Right ventricle myocardium superior (tissue), 1 donor: Measurements from ENCODE around the gene UROS. TPM values are rescaled to one million over a fixed set of nuclear protein-coding genes. Genes with fewer than 3 reads are reported as not detected.

Source experiments
- microRNA-seq: library from miRNA; unstranded; fragments of <30 nt; microRNA quantifications from one replicate; pipeline ENCODE4 v1.2.0, GENCODE V29; 2020
- total RNA-seq: library from RNA; stranded (reverse); fragmentation: NEBNext Ultra II Directional; extraction: Animal tissue kit (Norgen Biotek cat#: 25700); gene quantifications from one replicate; pipeline ENCODE4 v1.2.1, GENCODE V29; 2021
- donor health status: DM: no; HTN: yes; CAD: no; lungs with severe emphysema.

UROS gene
- total RNA-seq, 1 donor from 2014 or later = 73.9 TPM

Small RNAs within 50 kb of the gene (microRNA-seq; reads per million reads assigned to microRNA genes)
- 1.9 reads per million for gene MIR4484

Other genes starting within 250 kb of the UROS start
- gene TEX36, start 140.1 kb downstream of the UROS start, total RNA-seq = not detected
- 10.1 TPM for gene EDRF1, start 103.5 kb downstream of the UROS start, total RNA-seq
- not detected for gene MMP21, start 47.4 kb downstream of the UROS start, total RNA-seq
- 38.4 TPM for gene BCCIP, start 288 bp upstream of the UROS start, total RNA-seq
- 45.2 TPM for gene DHX32, start 58.0 kb upstream of the UROS start, total RNA-seq
- gene FANK1, start 73.3 kb upstream of the UROS start, total RNA-seq = 0.51 TPM